A673 (cell line): ENCODE results near the gene GRM5. TPM values are rescaled to one million over a fixed set of nuclear protein-coding genes. Genes with fewer than 3 reads are reported as not detected.

Experiments
- BruUV-seq: library from RNA; stranded (reverse); fragments of 400-500 nt; replicated peaks from 2 replicates; lab custom pipeline; 2021; lab: Mats Ljungman, UMichigan
- CTCF ChIA-PET: fragments of 300-600 bp; sonication (Branson Sonifier 250); formaldehyde crosslinking; loops from one replicate; lab custom pipeline; 2022; ENCODE audit warnings: antibody characterized with exemption; lab: Charles Lee
- POLR2A ChIA-PET: fragments of 300-600 bp; sonication (Branson Sonifier 250); formaldehyde crosslinking; loops from one replicate; lab custom pipeline; 2022; ENCODE audit warnings: antibody characterized with exemption; ENCODE audit not compliant: low non-redundant PET; lab: Charles Lee
- DNase-seq: peaks from one replicate; pipeline ENCODE4 v3.0.0-alpha.2; 2015; ENCODE audit warnings: low spot score
- H3K27ac ChIP-seq: fragments of 200-600 bp; sonication (generic); 2 replicates; pipeline ENCODE4 v1.5.1; 2016; ENCODE audit warnings: mixed run types, low read depth, mild to moderate bottlenecking, mixed read lengths, antibody characterized with exemption, low read length; ENCODE audit not compliant: poor library complexity, severe bottlenecking
- H3K27me3 ChIP-seq: fragments of 200-600 bp; sonication (generic); replicated peaks from 2 replicates; pipeline ENCODE4 v1.6.1; 2017; ENCODE audit warnings: mixed run types, low read depth, mild to moderate bottlenecking, mixed read lengths, antibody characterized with exemption, low read length; ENCODE audit not compliant: insufficient read depth, poor library complexity
- H3K36me3 ChIP-seq: fragments of 200-600 bp; sonication (generic); 2 replicates; pipeline ENCODE4 v1.6.1; 2016; ENCODE audit warnings: mixed run types, mild to moderate bottlenecking, mixed read lengths, antibody characterized with exemption, low read length; ENCODE audit not compliant: insufficient read depth, poor library complexity, severe bottlenecking
- H3K4me1 ChIP-seq: fragments of 200-600 bp; sonication (generic); 2 replicates; pipeline ENCODE4 v1.6.1; 2017; ENCODE audit warnings: mixed run types, mild to moderate bottlenecking, mixed read lengths, antibody characterized with exemption, low read length; ENCODE audit not compliant: insufficient read depth, poor library complexity, severe bottlenecking
- H3K4me3 ChIP-seq: fragments of 200-600 bp; sonication (generic); 2 replicates; pipeline ENCODE4 v1.5.1; 2016; ENCODE audit warnings: low read depth, mixed run types, mild to moderate bottlenecking, mixed read lengths, low read length; ENCODE audit not compliant: poor library complexity, severe bottlenecking
- H3K9me3 ChIP-seq: fragments of 200-600 bp; sonication (generic); 2 replicates; pipeline ENCODE4 v1.6.1; 2016; ENCODE audit warnings: mixed run types, low read depth, mild to moderate bottlenecking, mixed read lengths, antibody characterized with exemption, low read length; ENCODE audit not compliant: poor library complexity, severe bottlenecking
- CTCF ChIP-seq: fragments of 300-800, 200-600 bp; sonication (generic); conservative IDR thresholded peaks from 2 replicates; pipeline ENCODE4 v1.5.1; 2017; ENCODE audit warnings: low read depth, mild to moderate bottlenecking, antibody characterized with exemption, low read length, moderate library complexity, mixed read lengths
- EZH2 ChIP-seq: fragments of 200-600 bp; sonication (generic); IDR thresholded peaks from 2 replicates; pipeline ENCODE4 v1.6.1; 2017; ENCODE audit warnings: borderline replicate concordance, low read depth, mild to moderate bottlenecking, mixed read lengths, antibody characterized with exemption, low read length; ENCODE audit not compliant: poor library complexity, severe bottlenecking
- intact Hi-C: fragments of 100-400 bp; cut with micrococcal nuclease; formaldehyde crosslinking; loops from one replicate; pipeline ENCODE4 v1.10.0; 2022; ENCODE audit not compliant: unreplicated experiment
- total RNA-seq: library from RNA; stranded (reverse); gene quantifications from 2 replicates; pipeline ENCODE4 v1.2.3, GENCODE V29; 2021

GRM5 gene
- total RNA-seq, 1 experiment from 2014 or later = not detected

- H3K4me3 ChIP-seq = no peak overlapping the region
- no peaks in the 10 kb centered on the region for H3K4me1 ChIP-seq
- H3K9me3 ChIP-seq = no peaks in the 10 kb centered on the region
- no peak for DNase-seq
- H3K27ac ChIP-seq = no peak overlapping the region
- TF ChIP-seq CTCF (no peak), EZH2 (no peak)
- CTCF ChIA-PET = no interaction called here
- POLR2A ChIA-PET = no interaction called here
- BruUV-seq = no TSS peak
- H3K36me3 ChIP-seq = no peaks in the 10 kb centered on the region
- H3K27me3 ChIP-seq = no peaks in the 10 kb centered on the region
- intact Hi-C loops = no loop called here
Measured at GRCh38 chr11:88491674-88492073, 574.1 kb downstream of the GRM5 start.

GRCh38 chr11:88489030-88489429, 576.8 kb downstream of the GRM5 start:
- ChIA-PET CTCF (no interaction called here), POLR2A (no interaction called here)
- Histone ChIP-seq H3K4me3 (no peak overlapping the region), H3K4me1 (no peaks in the 10 kb centered on the region), H3K9me3 (no peaks in the 10 kb centered on the region), H3K27ac (no peak overlapping the region), H3K27me3 (no peaks in the 10 kb centered on the region), H3K36me3 (no peaks in the 10 kb centered on the region)
- TF ChIP-seq CTCF (no peak), EZH2 (no peak)
- intact Hi-C loops = no loop called here
- no peak for DNase-seq
- BruUV-seq = no TSS peak

- intact Hi-C loops = no loop called here
- Histone ChIP-seq H3K27me3 (no peaks in the 10 kb centered on the region), H3K27ac (no peak overlapping the region), H3K4me1 (no peaks in the 10 kb centered on the region), H3K36me3 (no peaks in the 10 kb centered on the region), H3K9me3 (no peaks in the 10 kb centered on the region), H3K4me3 (no peak overlapping the region)
- ChIA-PET CTCF (no interaction called here), POLR2A (no interaction called here)
- BruUV-seq = no TSS peak
- DNase-seq = no peak
- TF ChIP-seq CTCF = no peak
- no peak for TF ChIP-seq EZH2
Measured at GRCh38 chr11:88487646-88488045, 578.1 kb downstream of the GRM5 start.
